Bronchial epithelial cell (primary cell): ENCODE measurements around the gene SMU1. TPM values are rescaled to one million over a fixed set of nuclear protein-coding genes. Genes with fewer than 3 reads are reported as not detected.

ENCODE experiments used
- DNase-seq: peaks from one replicate; pipeline ENCODE4 v3.0.0-alpha.2; 2010; ENCODE audit warnings: low read depth
- FAIRE-seq: peaks from 2 replicates; lab custom pipeline; 2011; peaks lifted over from hg19 to GRCh38; lab: Jason Lieb, UNC
- H3K27me3 ChIP-seq: 2 replicates; pipeline ENCODE4 v1.5.1; 2011; ENCODE audit warnings: low read length; ENCODE audit not compliant: control insufficient read depth, insufficient read depth
- H3K36me3 ChIP-seq: 2 replicates; pipeline ENCODE4 v1.5.1; 2011; ENCODE audit warnings: low read length; ENCODE audit not compliant: control insufficient read depth, insufficient read depth
- H3K4me3 ChIP-seq: 2 replicates; pipeline ENCODE4 v1.5.1; 2011; ENCODE audit warnings: mild to moderate bottlenecking, low read depth, low read length, control low read depth
- total RNA-seq: library from RNA; depleted of rRNA; stranded (reverse); fragments of >200 nt; gene quantifications from 2 replicates; pipeline ENCODE4 v1.2.1, GENCODE V29; 2014
- TF ChIP-seq, protein P1 (sequence below): IDR thresholded peaks from 2 replicates; pipeline ENCODE4 v1.5.1; 2011; ENCODE audit warnings: mild to moderate bottlenecking, moderate library complexity, low read length, control low read depth, inconsistent platforms; ENCODE audit not compliant: insufficient read depth, severe bottlenecking

The SMU1 gene
- total RNA-seq, 1 donor from 2014 or later, result 40.5 TPM

DNA sequence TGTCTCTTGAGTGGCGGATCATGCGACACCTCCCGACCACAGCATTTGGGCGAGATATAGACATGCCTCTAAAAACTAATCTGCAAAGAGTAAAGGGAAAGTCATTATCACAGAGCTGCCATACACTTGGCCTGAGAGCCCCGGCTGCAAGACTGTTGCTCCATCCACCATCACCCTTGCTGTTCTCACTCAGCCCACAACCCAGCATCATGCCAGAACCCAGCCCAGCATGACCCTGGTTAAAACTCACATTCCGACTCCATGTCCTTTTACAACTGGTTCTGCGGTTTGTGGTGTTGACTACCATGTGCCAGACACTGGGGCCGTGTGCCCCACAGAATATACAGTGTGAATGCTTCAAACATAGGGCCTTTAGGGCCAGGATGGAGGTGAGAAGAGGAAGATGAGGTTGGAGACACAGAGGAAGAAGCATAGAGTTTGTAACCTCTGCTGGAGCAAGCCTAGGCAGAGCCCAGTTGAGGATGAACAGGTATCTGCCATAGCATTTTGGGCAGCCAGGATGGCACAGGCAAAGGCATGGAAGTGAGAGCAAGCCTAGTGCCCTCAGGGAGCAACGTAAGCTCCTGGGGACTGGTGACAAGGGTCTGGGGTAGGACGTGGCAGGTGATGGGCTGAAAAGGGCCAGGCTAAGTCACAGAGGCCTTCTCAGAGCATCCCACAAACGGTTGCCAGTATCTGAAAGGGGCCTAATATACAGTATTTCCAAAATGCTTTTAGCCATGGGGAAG is 37.5 kb upstream of the SMU1 start:
- no peak overlapping the region for H3K4me3 ChIP-seq
- peak; percentile 47 for FAIRE-seq
- no peaks in the 10 kb centered on the region for H3K27me3 ChIP-seq
- DNase-seq, result no peak
- TF ChIP-seq, protein P1, sequence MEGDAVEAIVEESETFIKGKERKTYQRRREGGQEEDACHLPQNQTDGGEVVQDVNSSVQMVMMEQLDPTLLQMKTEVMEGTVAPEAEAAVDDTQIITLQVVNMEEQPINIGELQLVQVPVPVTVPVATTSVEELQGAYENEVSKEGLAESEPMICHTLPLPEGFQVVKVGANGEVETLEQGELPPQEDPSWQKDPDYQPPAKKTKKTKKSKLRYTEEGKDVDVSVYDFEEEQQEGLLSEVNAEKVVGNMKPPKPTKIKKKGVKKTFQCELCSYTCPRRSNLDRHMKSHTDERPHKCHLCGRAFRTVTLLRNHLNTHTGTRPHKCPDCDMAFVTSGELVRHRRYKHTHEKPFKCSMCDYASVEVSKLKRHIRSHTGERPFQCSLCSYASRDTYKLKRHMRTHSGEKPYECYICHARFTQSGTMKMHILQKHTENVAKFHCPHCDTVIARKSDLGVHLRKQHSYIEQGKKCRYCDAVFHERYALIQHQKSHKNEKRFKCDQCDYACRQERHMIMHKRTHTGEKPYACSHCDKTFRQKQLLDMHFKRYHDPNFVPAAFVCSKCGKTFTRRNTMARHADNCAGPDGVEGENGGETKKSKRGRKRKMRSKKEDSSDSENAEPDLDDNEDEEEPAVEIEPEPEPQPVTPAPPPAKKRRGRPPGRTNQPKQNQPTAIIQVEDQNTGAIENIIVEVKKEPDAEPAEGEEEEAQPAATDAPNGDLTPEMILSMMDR, result no peak
- peaks cover 34% of the 10 kb centered on the region for H3K36me3 ChIP-seq

DNA sequence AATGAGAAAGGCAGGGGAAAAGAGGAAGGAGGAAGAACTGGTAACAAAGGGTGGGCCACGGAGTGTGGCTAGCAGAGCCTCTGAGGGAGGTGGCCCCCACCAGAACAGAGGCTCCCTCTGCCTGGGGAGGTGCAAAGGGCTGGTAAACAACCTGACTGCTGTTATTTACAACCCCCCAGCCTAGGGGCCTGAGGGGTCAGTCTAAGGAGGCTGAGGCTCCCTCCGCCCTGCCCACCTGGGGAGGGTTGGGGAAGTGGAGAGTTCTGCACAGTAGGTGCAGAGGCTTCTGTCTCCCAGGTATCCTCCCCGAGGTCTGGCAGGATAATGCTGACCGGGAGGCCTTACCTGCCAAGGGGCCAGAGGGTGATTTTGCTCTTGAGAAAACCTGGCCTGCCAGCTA is 35.6 kb upstream of the SMU1 start:
- Histone ChIP-seq H3K27me3 (no peaks in the 10 kb centered on the region), H3K36me3 (peaks cover 34% of the 10 kb centered on the region), H3K4me3 (no peak overlapping the region)
- DNase-seq, result no peak
- TF ChIP-seq, protein P1, result no peak
- no peak for FAIRE-seq

DNA sequence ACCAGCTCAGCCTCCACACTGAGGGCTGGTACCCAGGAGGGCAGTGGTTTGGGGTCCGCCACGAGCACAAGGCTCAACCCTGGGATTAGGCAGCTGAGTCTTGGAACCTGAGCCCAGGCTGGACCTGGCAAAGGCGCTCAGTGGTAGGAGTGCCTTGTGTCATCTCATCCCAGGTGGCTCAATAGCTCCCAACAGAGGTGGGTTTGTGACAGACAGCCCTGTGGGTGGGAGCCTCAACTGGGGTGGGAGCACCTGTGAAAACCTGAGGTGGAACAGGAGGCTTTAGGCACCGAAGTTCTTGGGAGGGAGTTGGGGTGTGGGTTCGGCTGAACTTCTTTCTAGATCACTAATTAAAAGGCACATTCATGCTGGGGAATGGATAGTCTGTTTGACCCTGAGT is 35.2 kb upstream of the SMU1 start:
- Histone ChIP-seq H3K36me3 (peaks cover 30% of the 10 kb centered on the region), H3K4me3 (no peak overlapping the region), H3K27me3 (no peaks in the 10 kb centered on the region)
- no peak for FAIRE-seq
- DNase-seq, result no peak
- TF ChIP-seq, protein P1, result no peak

DNA sequence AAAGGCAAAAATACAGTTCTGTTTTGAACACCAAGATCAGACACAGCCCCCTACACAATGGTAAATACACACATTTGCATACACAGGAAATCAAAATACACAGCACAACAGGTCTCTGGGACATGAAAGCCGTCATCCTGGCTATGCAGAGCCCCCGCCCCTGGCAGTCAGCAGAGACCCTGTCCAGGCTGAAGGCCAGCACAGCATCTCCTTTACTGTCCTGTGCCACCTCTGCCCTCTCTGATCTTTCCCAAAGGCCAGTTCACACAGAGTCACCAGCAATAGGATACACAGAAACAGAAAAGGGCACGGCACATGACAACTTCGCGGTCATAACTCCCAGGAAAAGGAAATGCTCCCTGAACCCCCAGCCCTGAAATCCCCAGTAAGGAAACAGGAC is 34.2 kb upstream of the SMU1 start:
- Histone ChIP-seq H3K4me3 (no peak overlapping the region), H3K36me3 (peaks cover 30% of the 10 kb centered on the region), H3K27me3 (no peaks in the 10 kb centered on the region)
- DNase-seq (no peak), FAIRE-seq (no peak)
- TF ChIP-seq, protein P1, result no peak

DNA sequence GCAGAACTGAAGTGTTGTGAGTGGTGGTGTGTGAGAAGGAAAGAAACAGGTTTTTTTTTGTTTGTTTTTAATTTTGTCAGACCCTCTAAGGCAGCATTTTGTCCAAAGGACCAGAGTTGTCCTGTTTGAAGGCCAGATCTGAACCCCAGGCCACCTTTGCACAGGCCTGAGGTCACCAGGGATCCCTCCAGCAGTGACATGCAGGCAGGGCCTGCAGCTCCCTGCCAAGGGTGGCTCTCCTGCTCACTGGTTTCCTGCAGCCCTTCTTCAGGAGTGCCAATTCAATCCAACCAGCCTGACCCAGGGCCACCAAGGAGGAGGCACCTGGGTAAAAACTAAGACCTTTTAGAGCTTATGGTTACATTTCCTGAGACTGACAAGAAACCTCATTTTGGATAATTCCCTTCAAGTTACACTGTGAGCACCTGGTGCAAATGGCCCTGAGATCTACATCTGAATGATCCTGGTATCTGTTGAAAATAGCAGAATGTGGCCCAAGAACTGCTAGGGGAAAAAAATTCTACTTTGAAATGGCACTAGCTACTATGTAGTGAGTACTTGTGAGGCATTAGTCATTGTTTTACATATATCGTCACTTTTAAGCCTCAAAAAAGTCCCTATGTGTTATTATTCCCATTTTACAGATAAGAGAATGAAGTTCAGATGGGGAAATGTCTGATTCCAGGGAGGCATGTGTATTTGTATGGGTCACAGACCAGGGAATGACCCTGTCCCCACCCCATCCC is 33.5 kb upstream of the SMU1 start:
- peaks cover 30% of the 10 kb centered on the region for H3K36me3 ChIP-seq
- no peak overlapping the region for H3K4me3 ChIP-seq
- TF ChIP-seq, protein P1, result no peak
- DNase-seq (no peak), FAIRE-seq (no peak)
- no peaks in the 10 kb centered on the region for H3K27me3 ChIP-seq
